Activated T-cell treated with anti-CD3 and anti-CD28 coated beads, Interleukin-2, amount 50 U/mL, for 72 hours (primary cell): ENCODE results near the gene AGBL1. TPM values are rescaled to one million over a fixed set of nuclear protein-coding genes. Genes with fewer than 3 reads are reported as not detected.
A peak's percentile ranks its signal among the peaks of the same experiment; 100 is the strongest.
"Not testable (repeated sequence)": the region's sequence is repeated elsewhere in the genome, so short reads cannot be mapped to it uniquely, and the experiment has no call there.

Experiments used
- ATAC-seq, 2 donors: fragments of 150-1000 bp; cut with Tn5 transposase; replicated peaks in 1 of 2; 2 replicates each; pipeline ENCODE4 v1.10.0; 2021; ENCODE audit warnings: moderate library complexity in 2 of 2, mild to moderate bottlenecking in 1 of 2
- DNase-seq, 2 donors: peaks; one replicate each; pipeline ENCODE4 v3.0.0; 2021 to 2022; ENCODE audit warnings: mixed read lengths in 1 of 2
- H3K27ac Mint-ChIP-seq: one replicate; pipeline ENCODE4 v1.8.0; 2022; ENCODE audit warnings: mild to moderate bottlenecking, moderate library complexity, mixed read lengths
- H3K27me3 Mint-ChIP-seq: one replicate; pipeline ENCODE4 v1.8.0; 2022; ENCODE audit warnings: low read depth, mixed read lengths
- H3K36me3 Mint-ChIP-seq, 2 donors: one replicate each; pipeline ENCODE4 v1.8.0; 2022; ENCODE audit warnings: mixed read lengths in 2 of 2, mild to moderate bottlenecking in 1 of 2; ENCODE audit not compliant: insufficient read depth in 2 of 2
- H3K4me1 Mint-ChIP-seq: one replicate; pipeline ENCODE4 v1.8.0; 2022; ENCODE audit warnings: low read depth, mixed read lengths
- H3K4me3 Mint-ChIP-seq, 2 donors: one replicate each; pipeline ENCODE4 v1.8.0; 2022; ENCODE audit warnings: mild to moderate bottlenecking in 2 of 2, mixed read lengths in 2 of 2, moderate library complexity in 2 of 2
- H3K9me3 Mint-ChIP-seq, 2 donors: one replicate each; pipeline ENCODE4 v1.8.0; 2022; ENCODE audit warnings: mixed read lengths in 2 of 2
- total RNA-seq, 2 donors: library from RNA; stranded (reverse); gene quantifications; one replicate each; pipeline ENCODE4 v1.2.3, GENCODE V29; 2022

AGBL1 gene
- total RNA-seq, 2 donors from 2014 or later: 0.14 TPM; not detected in 1

DNA sequence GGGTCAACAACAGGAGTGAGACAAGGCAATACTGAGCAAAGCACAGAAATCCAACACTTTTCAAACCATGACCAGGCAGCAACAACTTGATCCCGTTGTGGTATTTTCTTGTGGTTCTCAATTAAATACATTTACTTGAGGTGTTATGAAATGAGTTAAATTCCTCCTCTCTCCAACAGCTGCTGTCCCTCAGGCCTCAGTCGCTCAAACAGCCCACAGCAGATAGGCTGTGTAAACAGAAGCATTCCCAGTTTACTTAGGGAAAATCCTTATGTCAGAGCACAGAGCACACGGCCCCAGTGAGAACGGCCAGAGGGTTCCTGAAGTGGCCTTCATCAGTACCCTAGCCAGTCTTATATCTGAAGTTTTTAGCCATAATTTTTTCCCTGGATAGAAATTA, 359.9 kb downstream of the AGBL1 start:
- no peak overlapping the region for H3K27ac Mint-ChIP-seq
- H3K4me3 Mint-ChIP-seq: no peak overlapping the region
- ATAC-seq (no peak), DNase-seq (no peak)
- H3K4me1 Mint-ChIP-seq: no peaks in the 10 kb centered on the region
- peaks cover 6% of the 10 kb centered on the region for H3K27me3 Mint-ChIP-seq
- H3K36me3 Mint-ChIP-seq: no peaks in the 10 kb centered on the region
- H3K9me3 Mint-ChIP-seq: no peaks in the 10 kb centered on the region

- H3K27me3 Mint-ChIP-seq: peaks cover 9% of the 10 kb centered on the region
- H3K9me3 Mint-ChIP-seq: no peaks in the 10 kb centered on the region
- no peak for DNase-seq
- H3K36me3 Mint-ChIP-seq: no peaks in the 10 kb centered on the region
- no peak overlapping the region for H3K27ac Mint-ChIP-seq
- H3K4me1 Mint-ChIP-seq: no peaks in the 10 kb centered on the region
- no peak overlapping the region for H3K4me3 Mint-ChIP-seq
- no peak for ATAC-seq
Measured at GRCh38 chr15:86444527-86444926, 364.9 kb downstream of the AGBL1 start.

GRCh38 chr15:86445579-86446252, 366.0 kb downstream of the AGBL1 start:
- H3K4me1 Mint-ChIP-seq: no peaks in the 10 kb centered on the region
- H3K27me3 Mint-ChIP-seq: peaks cover 9% of the 10 kb centered on the region
- no peak for ATAC-seq
- no peaks in the 10 kb centered on the region for H3K36me3 Mint-ChIP-seq
- DNase-seq: no peak
- H3K4me3 Mint-ChIP-seq: no peak overlapping the region
- H3K9me3 Mint-ChIP-seq: no peaks in the 10 kb centered on the region
- no peak overlapping the region for H3K27ac Mint-ChIP-seq

- ATAC-seq: no peak
- Mint-ChIP-seq H3K4me1 (no peaks in the 10 kb centered on the region), H3K36me3 (no peaks in the 10 kb centered on the region), H3K9me3 (no peaks in the 10 kb centered on the region), H3K27me3 (peaks cover 9% of the 10 kb centered on the region), H3K4me3 (no peak overlapping the region), H3K27ac (no peak overlapping the region)
- no peak for DNase-seq
Measured at GRCh38 chr15:86446253-86446640, 366.6 kb downstream of the AGBL1 start.

GRCh38 chr15:86465470-86466039, 385.9 kb downstream of the AGBL1 start:
- not testable (repeated sequence) for H3K4me1 Mint-ChIP-seq, ATAC-seq, DNase-seq, H3K36me3 Mint-ChIP-seq, H3K27ac Mint-ChIP-seq, H3K27me3 Mint-ChIP-seq, H3K4me3 Mint-ChIP-seq
- peaks cover 10 to 13% of the 10 kb centered on the region in 2 donors for H3K9me3 Mint-ChIP-seq

DNA sequence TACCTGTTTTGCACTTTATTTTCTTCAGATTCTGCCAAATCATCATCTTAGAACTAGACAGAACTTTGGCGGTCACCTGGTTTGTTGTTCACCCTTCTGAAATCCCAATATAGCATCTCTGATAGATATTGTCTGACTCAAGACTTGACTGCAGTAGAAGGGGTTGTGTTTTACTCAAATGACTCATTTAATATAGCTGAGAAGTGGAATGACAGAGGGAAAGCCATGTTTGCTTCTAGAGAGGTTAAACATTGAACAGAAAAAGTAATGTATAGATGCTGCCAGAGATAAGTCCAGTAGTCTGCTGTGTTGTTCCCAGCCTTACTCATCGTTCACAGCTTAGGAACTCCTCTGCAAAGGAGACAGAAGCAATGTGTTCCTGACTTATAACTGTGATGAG, 402.0 kb downstream of the AGBL1 start:
- H3K4me1 Mint-ChIP-seq: peaks cover 5% of the 10 kb centered on the region
- peaks cover 0 to 1% of the 10 kb centered on the region in 2 donors for H3K36me3 Mint-ChIP-seq
- DNase-seq (no peak), ATAC-seq (peak in 1 of 2 donors; percentile 39)
- H3K27me3 Mint-ChIP-seq: peaks cover 5% of the 10 kb centered on the region
- H3K27ac Mint-ChIP-seq: no peak overlapping the region
- no peak overlapping the region for H3K4me3 Mint-ChIP-seq
- peaks cover 0 to 2% of the 10 kb centered on the region in 2 donors for H3K9me3 Mint-ChIP-seq

GRCh38 chr15:86483936-86484335, 404.3 kb downstream of the AGBL1 start:
- H3K27ac Mint-ChIP-seq: no peak overlapping the region
- peaks cover 0 to 2% of the 10 kb centered on the region in 2 donors for H3K9me3 Mint-ChIP-seq
- no peak for DNase-seq
- ATAC-seq: no peak
- H3K4me1 Mint-ChIP-seq: peaks cover 5% of the 10 kb centered on the region
- H3K4me3 Mint-ChIP-seq: no peak overlapping the region
- H3K36me3 Mint-ChIP-seq: peaks cover 0 to 1% of the 10 kb centered on the region in 2 donors
- peaks cover 5% of the 10 kb centered on the region for H3K27me3 Mint-ChIP-seq

- Mint-ChIP-seq H3K27me3 (peaks cover 5% of the 10 kb centered on the region), H3K27ac (no peak overlapping the region), H3K36me3 (peaks cover 0 to 1% of the 10 kb centered on the region in 2 donors), H3K4me3 (no peak overlapping the region), H3K4me1 (peaks cover 5% of the 10 kb centered on the region), H3K9me3 (peaks cover 2 to 4% of the 10 kb centered on the region in 2 donors)
- DNase-seq (no peak), ATAC-seq (no peak)
Measured at GRCh38 chr15:86488046-86488445, 408.4 kb downstream of the AGBL1 start.

DNA sequence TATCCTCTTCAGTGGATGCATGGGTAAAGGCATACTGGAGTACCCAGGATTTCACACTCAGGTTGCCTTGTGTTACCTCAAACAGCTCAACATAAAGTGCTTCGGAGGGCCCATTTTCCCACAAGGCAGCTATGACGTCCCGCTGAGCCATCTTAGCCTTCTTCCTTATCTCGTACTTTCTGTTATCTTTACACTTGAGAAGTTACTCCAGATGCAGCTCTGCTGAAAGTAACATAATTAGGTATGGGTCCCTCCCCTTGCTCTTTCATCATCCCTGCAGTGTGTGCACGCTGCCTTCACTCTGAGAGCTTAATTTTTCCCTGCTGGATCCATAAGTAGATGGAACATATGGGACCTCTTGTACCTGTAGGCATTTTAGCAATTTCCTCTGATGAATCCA, 410.3 kb downstream of the AGBL1 start:
- ATAC-seq (no peak), DNase-seq (no peak)
- peaks cover 0 to 1% of the 10 kb centered on the region in 2 donors for H3K36me3 Mint-ChIP-seq
- no peaks in the 10 kb centered on the region for H3K4me1 Mint-ChIP-seq
- H3K4me3 Mint-ChIP-seq: no peak overlapping the region
- H3K27ac Mint-ChIP-seq: no peak overlapping the region
- no peaks in the 10 kb centered on the region for H3K27me3 Mint-ChIP-seq
- peaks cover 2 to 9% of the 10 kb centered on the region in 2 donors for H3K9me3 Mint-ChIP-seq

DNA sequence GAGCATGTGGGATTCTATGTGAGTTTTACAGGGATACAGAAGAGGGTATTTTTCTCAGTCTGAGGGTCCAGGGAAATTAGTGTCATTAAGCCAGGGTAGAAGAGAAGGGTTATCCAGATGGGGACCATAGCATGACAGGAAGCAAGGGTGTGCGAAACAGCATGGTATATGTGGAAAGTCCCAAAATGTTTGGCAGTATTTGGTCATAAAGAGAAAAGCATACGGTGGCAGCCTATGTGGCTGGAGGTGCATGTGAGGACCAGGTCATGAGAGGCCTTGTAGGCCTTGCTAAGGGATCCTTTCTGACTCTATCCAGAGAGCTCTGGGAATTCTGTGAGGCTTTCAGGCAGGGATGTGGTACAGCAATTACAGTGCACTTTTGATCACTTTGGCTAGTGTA, 411.4 kb downstream of the AGBL1 start:
- Mint-ChIP-seq H3K9me3 (peaks cover 3 to 9% of the 10 kb centered on the region in 2 donors), H3K4me1 (no peaks in the 10 kb centered on the region), H3K4me3 (no peak overlapping the region), H3K27ac (peak overlapping the region; percentile 1), H3K27me3 (no peaks in the 10 kb centered on the region), H3K36me3 (peaks cover 0 to 1% of the 10 kb centered on the region in 2 donors)
- DNase-seq (no peak), ATAC-seq (peak in 1 of 2 donors; percentile 17)

- no peak for ATAC-seq
- no peak overlapping the region for H3K27ac Mint-ChIP-seq
- no peaks in the 10 kb centered on the region for H3K27me3 Mint-ChIP-seq
- H3K4me1 Mint-ChIP-seq: no peaks in the 10 kb centered on the region
- H3K4me3 Mint-ChIP-seq: no peak overlapping the region
- no peak for DNase-seq
- H3K36me3 Mint-ChIP-seq: peaks cover 0 to 1% of the 10 kb centered on the region in 2 donors
- peaks cover 3 to 9% of the 10 kb centered on the region in 2 donors for H3K9me3 Mint-ChIP-seq
Measured at GRCh38 chr15:86493884-86494283, 414.2 kb downstream of the AGBL1 start.

DNA sequence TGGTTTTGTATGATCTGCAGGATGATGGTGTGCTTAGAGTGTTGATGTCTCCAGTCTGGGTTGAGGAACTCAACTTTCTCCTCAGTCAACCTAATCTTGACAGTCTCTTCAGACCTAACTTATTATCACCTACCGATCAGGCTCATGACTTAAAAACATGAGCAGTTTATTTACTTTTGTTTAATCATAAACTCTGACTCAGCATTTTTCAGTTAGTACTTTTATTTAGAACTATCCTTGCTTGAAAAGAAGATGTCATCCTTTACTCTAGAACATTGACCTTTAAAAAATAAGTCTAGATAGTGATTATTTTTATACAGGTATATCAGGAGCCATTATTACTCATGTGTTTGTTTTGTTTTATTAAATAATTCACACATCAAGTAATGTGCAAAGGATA, 414.8 kb downstream of the AGBL1 start:
- H3K4me1 Mint-ChIP-seq: no peaks in the 10 kb centered on the region
- DNase-seq (no peak), ATAC-seq (no peak)
- no peaks in the 10 kb centered on the region for H3K27me3 Mint-ChIP-seq
- no peak overlapping the region for H3K27ac Mint-ChIP-seq
- H3K9me3 Mint-ChIP-seq: peaks cover 3 to 9% of the 10 kb centered on the region in 2 donors
- H3K36me3 Mint-ChIP-seq: peaks cover 0 to 1% of the 10 kb centered on the region in 2 donors
- no peak overlapping the region for H3K4me3 Mint-ChIP-seq

DNA sequence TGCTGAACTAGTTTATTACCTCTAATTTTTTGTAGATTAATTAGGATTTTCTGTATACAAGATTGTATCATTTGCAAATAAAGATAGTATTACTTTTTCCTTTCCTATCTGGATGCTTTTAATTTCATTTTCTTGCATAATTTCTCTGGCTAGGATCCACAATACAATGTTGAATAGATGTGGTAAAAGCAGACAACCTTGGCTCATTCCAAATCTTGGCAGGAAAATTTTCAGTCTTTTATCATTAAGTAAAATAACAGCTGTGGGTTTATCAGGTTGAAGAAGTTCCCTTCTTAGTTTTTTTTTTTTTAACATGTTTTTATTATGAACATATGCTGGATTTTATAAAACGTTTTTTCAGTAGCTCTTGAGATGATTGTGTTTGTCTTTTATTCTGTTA, 422.6 kb downstream of the AGBL1 start:
- Mint-ChIP-seq H3K9me3 (peaks cover under 1 to 2% of the 10 kb centered on the region in 2 donors), H3K4me3 (no peak overlapping the region), H3K27ac (no peak overlapping the region), H3K4me1 (no peaks in the 10 kb centered on the region), H3K36me3 (peaks cover 0 to 1% of the 10 kb centered on the region in 2 donors), H3K27me3 (peaks cover 3% of the 10 kb centered on the region)
- DNase-seq: no peak
- ATAC-seq: no peak

- Mint-ChIP-seq H3K4me1 (no peaks in the 10 kb centered on the region), H3K27me3 (peaks cover 7% of the 10 kb centered on the region), H3K9me3 (peaks cover 3 to 4% of the 10 kb centered on the region in 2 donors), H3K27ac (no peak overlapping the region), H3K4me3 (no peak overlapping the region), H3K36me3 (peaks cover 0 to 1% of the 10 kb centered on the region in 2 donors)
- no peak for ATAC-seq
- no peak for DNase-seq
Measured at GRCh38 chr15:86505951-86506350, 426.3 kb downstream of the AGBL1 start.
